NCI-H446 treated with DMSO at 0.1 percent for 48 hours (cell line): Measurements from ENCODE around the gene ZNF775.

ENCODE experiments used
- DNase-seq: peaks from one replicate; lab custom pipeline; 2025; lab: John Stamatoyannopoulos, UW

The ZNF775 gene

DNA sequence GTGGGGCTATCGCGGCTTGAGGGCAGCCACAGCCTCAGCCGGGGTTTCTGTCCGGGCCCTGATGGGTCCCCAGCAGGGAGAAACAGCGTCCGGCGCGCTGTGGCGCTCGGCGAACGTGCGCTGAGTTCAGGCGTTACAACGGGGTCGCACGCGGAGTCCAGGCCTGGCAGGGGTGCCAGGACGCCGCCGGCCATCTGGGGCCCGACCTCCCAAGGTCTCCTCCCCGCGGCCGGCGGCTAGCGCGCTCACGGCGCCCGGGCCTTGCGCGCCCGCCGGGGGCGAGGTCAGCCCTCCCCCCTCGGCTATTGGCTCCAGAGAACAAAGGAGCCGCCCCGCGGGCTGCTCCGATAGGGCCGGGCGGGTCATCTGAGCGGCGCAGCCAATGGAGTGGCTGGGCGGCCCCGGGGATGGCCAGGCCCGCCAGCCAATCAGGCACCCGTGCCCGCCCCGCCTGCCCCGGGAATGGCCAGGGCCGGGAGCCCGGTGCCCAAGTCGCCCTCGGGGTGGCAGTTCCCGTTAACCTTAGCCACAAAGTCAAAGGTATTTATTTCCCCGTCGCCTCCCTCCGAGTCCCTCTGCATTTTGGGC lies at the start of gene ZNF775:
ZNF775 (plus strand) TSS at position 478 of the 588 bp plus-strand sequence. CDS start 9,141 bp downstream, outside the sequence.
- peak; percentile 86 for DNase-seq

DNA sequence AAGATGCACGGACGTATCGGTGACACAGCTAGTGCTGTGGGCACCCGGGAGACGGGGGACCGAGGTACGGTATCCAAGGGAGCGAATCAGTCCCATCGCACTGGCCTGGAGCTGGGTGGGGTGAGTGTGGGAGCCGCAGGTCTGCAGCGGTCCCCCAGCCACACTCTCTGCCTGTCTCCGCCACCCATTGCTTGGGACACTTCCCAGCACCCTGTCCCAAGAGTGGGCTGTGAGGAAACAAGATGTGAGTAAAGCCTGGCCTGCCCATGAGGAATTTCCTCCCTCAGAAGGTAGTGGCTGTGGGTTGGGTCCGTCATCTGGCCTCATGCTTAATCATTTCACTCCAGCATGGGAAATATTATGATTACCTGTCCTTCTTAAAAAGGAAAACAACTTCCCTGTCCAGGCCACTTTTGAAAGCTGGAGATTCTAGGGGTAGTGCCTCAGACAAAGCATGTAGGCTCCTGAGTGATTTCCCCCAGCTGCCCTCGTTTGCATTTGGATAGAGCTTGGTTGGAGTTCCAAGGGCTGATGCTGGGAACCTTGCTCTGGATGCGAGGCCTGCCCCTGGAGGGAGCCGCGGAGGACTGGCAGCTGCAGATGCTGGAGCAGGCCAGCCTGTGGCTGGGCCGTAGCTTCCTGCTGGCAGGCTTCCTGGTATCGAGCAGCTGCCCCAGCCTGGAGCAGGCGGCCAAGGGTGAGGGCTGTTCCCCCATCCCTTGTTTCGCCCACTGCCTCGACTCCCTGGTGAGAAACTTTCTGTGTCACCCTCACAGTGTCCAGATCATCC lies 49.6 kb upstream of the ZNF775 start:
- DNase-seq = no peak

DNA sequence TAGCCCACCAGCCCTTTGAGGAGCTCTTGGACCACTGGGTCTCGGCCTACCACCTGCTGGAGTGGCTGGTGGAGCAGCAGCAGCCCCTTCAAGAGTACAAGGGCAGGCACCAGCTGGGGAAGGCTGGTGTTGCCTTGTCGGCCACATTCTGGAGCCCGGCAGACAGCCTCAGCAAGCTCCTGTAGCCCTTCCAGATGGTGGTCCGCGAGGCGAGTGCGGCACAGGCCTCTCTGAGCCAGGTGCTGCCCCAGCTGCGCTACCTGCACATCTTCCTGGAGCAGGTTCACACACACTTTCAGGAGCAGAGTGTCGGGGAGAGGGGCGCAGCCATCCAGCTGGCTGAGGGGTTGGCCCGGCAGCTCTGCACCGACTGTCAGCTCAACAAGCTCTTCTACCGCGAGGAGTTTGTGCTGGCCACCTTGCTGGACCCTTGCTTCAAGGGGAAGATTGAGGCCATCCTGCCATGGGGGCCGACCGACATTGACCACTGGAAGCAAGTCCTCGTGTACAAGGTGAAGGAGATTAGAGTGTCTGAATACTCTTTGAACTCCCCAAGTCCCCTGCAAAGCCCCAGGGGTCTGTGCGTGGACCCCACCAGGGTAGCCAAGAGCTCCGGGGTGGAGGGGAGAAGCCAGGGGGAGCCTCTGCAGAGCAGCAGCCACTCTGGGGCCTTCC lies 48.8 kb upstream of the ZNF775 start:
- DNase-seq = no peak

DNA sequence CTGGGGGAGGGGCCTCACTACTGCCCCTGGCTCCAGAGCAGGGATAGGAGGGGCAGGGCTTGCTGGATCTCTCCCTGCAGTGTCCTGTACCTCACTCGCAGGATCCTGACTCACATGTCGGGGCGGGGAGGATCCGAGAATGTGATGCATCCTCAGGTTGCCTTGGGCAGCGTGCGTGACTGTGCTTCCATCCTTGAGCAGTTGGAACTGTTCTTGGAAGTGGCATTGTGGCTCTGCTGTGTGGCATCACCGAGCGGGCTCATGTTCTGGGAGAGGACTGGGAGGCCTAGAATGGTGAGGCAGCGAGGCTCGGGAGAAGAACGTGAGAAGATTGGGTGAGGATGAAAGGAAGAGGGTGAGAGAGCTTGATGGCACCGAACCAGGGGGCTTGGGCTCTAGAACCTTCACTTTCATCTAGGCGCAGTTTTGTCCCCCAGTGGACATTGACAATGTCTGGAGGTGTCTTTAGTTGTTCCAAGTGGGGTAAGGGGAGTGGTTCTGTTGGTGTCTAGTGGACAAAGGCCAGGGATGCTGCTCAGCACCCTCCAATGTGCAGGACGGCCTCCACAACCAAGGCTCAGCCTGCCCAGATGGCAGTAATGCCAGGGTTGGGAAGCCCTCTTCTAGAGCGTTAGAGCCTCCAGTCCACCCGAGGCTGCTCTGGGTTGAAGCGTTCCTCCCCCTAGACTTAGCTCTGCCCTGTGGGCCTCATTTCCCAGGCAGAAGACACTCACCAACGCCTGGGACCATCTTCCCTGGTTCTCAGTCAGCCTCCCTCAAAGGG lies 46.1 kb upstream of the ZNF775 start:
- DNase-seq = no peak

DNA sequence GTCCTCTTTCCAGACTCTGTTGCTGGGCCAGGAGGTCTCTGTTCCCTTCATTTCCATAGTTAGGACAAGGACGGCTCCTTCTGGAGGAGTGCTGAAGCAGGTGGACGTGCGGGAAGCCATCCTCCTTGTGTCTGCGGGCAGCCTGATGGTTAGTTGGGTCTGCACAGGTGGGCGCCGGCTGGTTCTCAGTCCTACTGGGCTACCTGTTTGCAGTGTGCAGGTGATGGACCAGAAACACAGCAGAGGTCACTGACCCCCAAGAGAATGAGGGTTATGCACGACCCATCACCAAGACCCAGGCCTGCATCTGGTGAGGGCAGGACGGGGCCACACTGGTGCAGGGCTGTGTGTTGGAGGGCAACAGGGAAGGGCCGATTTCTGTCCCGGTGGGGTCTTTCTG lies 45.5 kb upstream of the ZNF775 start:
- DNase-seq = no peak

DNA sequence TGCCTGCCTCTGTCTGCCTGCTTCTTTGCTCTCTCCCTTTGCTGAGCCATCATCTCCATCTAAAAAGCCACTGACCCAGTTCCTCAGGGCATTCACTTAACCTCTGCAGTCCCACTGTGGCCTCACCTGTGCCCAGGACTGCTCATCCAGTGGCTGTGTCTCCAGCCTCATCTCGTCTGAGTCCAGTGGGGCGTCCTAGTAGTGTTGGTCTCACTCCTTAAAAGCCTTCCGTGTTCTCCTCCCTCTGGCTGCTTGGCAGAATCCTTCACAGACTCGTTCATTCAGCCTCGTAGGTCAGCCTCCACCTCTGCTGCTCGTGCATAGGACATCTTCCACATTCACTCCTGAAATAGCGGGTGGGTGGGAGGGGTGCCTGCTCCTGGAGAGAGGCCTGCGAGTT lies 45.0 kb upstream of the ZNF775 start:
- no peak for DNase-seq

DNA sequence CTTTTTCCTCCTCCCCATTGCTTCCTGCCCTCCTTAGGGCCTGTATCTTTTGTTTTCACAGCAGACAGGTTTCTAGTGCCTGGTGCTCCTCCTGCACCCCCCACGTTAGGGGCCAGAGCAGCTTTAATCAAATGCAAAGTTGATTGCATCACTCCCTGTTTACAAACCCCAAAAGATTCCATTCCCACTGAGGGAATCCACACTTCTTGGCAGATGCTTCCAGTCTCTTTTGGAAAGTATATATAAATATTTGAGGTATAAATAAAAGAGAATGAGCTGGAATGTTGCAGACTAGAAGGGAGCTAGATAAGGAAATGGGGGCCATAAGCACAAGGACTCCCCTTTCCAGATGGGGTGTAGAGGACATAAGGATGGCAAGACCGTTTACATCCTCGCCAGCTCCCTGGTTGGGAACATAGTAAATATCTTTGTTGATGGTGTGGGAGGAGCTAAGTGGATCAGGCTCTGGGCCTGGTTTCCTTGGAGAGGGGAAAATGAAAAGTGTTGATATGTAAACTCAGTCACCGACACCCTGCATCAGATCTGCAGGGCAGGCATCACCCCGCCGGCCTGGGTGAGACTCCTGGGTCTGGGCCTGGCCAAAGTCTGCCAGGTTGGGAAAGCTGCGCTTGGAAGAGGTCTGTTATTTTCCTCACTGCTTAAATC lies 43.9 kb upstream of the ZNF775 start:
- DNase-seq = no peak

DNA sequence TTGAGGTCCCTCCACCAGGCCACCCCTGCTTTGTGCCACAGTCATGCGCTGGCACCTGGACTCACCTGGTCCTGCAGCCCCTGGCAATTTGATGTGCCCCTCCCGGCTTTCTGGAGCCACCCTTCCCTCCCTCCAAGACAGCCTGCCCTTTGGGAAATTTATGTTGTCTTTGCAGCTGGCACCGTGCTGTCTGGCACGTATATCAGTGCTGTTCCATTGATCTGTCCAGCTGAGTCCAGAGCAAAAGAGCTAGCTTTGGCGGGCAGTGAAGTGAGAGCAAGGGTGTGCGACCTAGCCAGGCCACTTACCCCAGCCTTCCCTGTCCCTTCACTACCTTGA lies 43.4 kb upstream of the ZNF775 start:
- no peak for DNase-seq

DNA sequence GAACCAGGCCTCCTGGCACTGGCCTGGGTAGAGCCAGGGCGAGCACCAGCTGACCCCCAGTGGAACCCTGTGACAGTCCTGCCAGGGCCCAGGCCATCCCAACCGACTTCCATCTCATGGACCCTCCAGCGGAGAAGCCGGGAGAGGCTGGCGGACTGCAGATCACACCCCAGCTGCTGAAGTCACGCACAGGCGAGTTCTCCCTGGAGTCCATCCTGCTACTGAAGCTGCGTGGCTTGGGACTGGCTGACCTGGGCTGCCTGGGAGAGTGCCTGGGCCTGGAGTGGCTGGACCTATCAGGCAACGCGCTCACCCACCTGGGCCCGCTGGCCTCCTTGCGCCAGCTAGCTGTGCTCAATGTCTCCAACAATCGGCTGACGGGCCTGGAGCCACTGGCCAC lies 42.4 kb upstream of the ZNF775 start:
- DNase-seq = no peak

DNA sequence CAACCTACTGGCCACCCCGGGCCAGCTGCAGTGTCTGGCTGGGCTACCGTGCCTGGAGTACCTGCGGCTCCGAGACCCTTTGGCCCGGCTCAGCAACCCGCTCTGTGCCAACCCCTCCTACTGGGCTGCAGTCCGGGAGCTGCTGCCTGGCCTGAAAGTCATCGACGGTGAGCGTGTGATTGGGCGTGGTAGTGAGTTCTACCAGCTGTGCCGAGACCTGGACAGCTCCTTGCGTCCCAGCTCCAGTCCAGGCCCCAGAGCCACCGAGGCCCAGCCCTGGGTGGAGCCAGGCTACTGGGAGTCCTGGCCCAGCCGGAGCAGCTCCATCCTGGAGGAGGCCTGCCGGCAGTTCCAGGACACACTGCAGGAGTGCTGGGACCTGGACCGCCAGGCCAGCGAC lies 42.0 kb upstream of the ZNF775 start:
- no peak for DNase-seq

DNA sequence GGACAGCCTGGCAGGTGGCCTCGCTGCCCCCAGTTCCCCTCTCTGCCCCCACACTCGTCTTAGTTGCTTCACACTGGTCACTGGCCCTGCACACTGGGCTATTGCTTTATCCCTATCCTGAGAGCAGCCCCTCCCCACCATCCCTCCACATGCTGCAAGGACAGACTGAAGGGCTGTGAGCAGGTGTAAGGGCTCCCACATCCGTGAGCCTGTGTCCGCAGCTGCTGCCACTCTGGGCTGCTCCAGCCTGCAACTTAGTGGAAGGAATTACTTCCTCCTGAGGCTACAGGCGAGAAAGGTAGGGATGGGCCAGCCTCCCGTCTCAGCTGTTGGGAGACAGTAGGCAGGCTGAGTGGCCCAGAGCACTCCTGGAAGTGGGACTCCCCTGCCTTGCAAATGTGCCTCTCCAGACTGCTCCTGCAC lies 41.5 kb upstream of the ZNF775 start:
- no peak for DNase-seq

DNA sequence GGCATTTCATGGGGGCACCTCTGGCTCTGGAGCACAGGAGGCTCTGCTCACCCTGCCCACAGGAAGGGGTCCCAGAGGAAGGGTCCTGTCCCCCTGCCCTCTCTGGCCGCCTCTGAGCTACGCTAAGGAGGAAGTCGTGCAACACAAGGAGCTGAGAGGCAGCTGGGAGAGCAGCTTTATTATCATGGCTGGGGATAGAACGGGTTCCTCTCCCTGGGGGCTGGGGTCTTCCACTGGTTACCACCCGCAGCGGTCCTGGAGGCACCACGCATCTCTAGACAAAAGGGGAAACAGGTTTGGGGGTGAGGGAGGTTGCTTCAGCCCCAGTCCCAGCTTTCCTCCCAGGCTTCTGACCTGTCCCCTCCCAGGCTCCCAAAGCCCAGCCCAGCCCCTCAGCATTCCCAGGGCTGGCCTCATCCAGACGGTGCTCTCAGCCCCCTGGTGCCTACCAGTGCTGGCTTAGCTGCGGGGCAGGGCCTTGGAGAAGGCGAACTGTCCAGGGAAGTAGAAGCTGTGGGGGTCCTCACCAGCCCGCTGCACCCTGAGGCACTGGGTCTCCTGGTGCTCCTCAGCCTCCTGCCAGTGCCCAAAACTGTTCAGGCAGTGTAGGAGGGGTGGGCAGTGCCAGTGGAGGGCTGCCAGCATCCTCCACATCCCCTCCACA lies 40.8 kb upstream of the ZNF775 start:
- no peak for DNase-seq

DNA sequence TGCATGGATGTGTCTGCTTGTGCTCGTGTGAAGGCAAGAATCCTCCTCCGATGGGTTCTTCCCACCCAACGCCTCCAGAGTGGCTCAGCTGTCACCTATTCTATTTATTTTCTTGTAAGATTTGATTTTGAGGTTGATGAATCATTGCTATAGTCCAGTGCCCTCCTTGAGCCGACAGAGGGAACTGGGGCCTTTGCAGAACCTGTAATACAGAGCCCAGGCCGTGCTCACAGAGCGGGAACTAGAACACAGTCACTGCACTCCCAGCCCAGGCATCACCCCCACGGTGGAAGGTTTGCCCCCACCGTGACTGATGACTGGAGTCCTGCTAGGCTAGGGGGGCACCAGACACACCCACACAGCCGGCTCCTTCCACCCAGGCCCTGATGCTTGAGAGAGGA lies 39.7 kb upstream of the ZNF775 start:
- DNase-seq = no peak

DNA sequence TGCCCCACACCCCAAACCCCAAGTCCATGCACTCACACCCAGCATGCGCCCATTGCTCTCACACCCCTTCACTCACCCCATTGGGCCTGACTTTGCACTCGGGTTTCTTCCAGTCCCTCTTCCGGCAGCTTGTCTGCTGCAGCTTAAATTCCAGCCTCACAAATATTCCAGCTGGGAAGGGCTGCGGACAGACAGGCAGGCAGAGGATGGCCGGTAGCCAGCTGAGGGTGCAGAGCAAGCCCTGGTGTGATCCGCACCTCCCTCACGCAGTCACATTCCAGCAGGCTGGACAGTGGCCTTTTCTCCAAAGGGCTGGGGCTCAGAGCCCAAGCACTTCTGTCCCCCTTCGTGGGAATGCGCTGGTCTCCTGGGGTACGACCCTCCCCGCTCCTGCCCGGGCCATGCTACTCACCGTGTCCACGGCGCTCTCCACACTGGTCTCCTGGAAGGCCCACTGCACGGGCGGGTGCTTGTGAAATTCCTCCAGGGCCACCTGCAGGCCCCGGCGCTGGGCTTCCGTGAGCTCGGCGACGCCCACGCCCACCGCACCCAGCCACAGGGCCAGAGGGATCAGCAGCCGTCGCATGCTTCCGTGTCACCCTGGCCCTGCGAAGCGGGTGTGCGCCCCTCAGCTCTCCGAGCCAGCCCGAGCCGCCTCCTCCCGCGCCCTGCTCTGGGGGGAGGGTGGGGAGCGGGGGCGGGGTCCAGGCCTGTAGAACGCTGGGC lies 38.9 kb upstream of the ZNF775 start:
- DNase-seq = no peak

DNA sequence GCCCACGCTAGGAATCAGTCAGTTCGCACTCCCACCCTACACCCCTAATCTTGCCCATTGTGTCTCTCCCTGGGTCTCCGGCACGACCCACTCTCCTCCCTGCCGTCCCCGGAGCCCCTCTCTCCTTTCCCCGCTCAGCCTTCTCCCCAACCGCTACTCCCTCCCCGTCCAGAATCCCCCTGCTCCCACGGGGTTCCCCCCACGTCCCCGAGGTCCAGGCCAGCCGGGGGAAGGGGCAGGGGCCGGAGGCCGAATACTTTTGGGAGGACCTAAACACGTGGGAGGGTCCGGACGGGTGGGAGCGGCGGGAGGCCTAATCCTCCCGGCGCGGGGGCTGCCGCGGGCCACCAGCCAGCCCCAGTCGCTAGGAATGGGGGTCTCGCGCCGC lies 38.3 kb upstream of the ZNF775 start:
- no peak for DNase-seq

DNA sequence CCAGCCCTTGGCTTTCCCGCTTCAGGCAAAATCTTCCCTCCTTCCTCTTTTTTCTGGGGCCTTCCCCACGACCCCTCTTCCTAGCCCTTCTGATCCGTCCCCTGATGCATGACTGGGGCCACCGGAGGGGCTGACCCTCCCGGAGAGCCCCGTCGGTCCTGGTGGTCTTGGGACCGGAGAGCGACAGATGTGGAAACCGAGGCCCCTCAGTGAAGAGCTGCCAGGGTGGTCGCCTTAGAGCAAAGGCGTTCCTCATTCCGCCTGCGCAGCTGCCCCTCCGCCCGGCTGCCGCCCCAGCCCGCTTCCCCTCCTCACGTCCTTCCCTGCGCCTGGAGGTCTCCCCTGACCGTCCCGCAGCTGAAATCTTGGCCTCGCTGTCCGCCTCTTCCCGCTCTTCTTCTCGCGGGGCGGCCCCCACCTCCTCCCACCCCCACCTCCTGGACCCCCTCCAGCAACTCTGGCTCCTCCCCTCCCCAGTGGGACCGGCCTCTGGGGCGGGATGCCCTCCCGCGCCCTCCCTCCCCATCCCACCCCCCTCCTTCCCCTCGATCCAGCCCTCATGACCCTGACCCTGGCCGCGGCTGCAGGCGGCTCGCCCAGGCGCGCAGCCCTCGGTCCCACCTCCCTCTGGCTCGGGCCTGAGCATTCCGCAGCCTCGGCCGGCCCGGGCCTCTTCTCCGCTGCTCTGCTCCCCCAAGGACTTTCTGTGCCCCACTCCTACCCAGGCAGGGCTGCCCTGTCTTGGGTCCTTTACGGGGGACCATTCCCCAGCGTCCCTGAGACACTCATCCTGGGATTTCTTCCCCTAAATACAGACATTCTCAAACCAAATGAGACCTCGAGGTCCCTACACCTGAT lies 37.6 kb upstream of the ZNF775 start, which contains the start of gene RARRES2:
RARRES2 (minus strand) TSS at position 367 of the 858 bp plus-strand sequence. CDS start 1,020 bp downstream, outside the sequence.
- no peak for DNase-seq

DNA sequence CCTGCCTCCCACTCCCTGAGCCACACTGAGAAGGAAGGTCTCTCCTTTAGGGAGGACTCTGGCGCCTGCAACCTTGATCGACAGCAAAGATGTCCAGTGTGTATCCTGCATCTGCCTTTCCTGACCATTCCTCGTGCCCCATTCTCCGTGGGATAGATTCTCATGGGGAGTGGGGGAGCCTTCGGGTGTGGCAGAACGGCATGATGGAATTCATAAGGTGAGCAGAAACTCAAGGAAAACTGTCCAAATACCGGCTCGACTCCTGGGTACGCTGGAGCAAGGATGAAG lies 37.1 kb upstream of the ZNF775 start:
- no peak for DNase-seq

DNA sequence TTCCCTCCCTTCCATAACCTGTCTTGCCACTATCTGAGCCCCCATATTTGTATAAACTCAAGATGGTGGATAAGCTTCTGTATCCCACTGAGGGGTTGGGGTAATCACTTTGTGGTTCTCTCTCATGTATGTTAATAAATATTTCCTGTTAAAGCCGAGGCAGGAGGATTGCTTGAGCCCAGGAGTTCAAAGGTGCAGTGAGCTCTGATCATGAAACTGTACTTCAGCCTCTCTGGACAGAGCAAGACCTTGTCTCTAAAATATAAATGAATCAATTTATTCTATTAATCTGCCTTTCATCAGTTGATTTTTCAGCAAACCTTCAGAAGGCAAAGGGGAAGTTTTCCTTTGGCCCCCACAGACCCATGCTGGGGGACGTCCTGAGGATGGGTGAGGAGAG lies 35.9 kb upstream of the ZNF775 start:
- DNase-seq = no peak

DNA sequence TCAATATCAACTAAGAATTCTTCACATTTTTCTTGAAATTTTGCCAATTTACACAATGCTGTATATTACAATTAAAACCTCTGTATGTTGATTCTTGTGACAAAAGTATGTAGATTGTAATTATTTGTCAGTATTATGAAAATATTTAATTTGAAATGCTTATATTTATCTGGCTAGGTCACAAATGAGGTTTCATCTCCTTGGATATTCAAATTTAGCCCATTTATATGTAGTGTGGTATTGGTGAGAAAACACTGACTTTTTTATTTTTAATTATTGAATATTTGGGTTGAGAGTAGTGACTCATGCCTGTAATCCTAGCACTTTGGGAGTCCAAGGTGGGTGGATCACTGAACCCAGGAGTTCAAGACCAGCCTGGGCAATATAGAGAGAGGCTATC lies 34.8 kb upstream of the ZNF775 start:
- DNase-seq = no peak

DNA sequence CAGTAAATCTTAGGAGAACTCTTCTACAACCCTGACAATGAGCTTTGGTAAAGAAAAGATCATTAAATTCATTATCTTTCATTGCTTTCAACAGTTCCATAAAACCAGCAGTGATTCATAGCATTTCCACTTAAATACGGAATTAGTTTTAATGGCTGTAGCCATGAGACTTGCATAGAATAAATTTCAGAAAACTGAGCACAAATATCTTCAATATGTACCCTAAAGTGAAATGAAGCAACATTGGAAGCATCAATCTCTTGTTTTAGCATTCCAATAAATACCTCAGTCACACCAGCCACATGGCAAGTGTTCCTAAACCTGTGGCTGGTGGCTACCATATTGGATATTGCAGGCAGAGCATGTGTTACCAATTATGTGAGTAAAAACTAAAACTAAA lies 34.1 kb upstream of the ZNF775 start:
- no peak for DNase-seq
